Measurements from ENCODE around the gene SPATA12. TPM values are rescaled to one million over a fixed set of nuclear protein-coding genes. Genes with fewer than 3 reads are reported as not detected.

Gene SPATA12
- total RNA-seq, 4 donors from 2014 or later, result 0.21 to 2.9 TPM; not detected in 2

DNA sequence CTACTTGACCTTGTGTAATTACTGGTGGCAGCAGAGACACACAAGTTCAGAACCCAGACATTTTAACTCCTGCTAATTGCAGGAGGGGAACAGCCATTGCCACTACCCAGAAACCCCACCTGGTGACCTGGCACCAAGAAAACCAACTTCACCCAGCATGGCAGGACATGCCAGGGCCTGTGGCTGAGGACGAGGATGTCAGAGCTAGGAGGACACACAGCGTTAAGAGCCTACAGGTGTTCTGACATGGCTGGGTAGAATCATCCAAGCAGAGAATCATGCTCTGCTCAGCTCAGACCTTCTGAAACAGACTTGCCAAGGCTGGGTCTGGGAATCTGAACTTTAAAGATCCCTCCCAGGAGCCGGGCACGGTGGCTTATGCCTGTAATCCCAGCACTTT lies 11.7 kb upstream of the SPATA12 start:
- no peaks in the 10 kb centered on the region for H3K9me3 ChIP-seq
- intact Hi-C loops (cut with DNase I; ENCODE audit: low total_unique reads), result no loop called here
- no peak for DNase-seq
- TF ChIP-seq POLR2A (IDR thresholded peaks at IDR 0.05), result no peak
- TF ChIP-seq, protein P1, sequence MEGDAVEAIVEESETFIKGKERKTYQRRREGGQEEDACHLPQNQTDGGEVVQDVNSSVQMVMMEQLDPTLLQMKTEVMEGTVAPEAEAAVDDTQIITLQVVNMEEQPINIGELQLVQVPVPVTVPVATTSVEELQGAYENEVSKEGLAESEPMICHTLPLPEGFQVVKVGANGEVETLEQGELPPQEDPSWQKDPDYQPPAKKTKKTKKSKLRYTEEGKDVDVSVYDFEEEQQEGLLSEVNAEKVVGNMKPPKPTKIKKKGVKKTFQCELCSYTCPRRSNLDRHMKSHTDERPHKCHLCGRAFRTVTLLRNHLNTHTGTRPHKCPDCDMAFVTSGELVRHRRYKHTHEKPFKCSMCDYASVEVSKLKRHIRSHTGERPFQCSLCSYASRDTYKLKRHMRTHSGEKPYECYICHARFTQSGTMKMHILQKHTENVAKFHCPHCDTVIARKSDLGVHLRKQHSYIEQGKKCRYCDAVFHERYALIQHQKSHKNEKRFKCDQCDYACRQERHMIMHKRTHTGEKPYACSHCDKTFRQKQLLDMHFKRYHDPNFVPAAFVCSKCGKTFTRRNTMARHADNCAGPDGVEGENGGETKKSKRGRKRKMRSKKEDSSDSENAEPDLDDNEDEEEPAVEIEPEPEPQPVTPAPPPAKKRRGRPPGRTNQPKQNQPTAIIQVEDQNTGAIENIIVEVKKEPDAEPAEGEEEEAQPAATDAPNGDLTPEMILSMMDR (IDR thresholded peaks at IDR 0.05), result no peak
- H3K4me3 ChIP-seq, result no peak overlapping the region
- H3K4me1 ChIP-seq, result no peaks in the 10 kb centered on the region
- H3K27ac ChIP-seq, result no peak overlapping the region
- H3K27me3 ChIP-seq, result no peaks in the 10 kb centered on the region
- no peaks in the 10 kb centered on the region for H3K36me3 ChIP-seq

GRCh38 chr3:57052662-57053061 lies 7.8 kb upstream of the SPATA12 start:
- intact Hi-C loops (cut with DNase I; ENCODE audit: low total_unique reads), result no loop called here
- Histone ChIP-seq H3K27ac (no peak overlapping the region), H3K4me1 (no peaks in the 10 kb centered on the region), H3K36me3 (no peaks in the 10 kb centered on the region), H3K4me3 (no peak overlapping the region), H3K9me3 (no peaks in the 10 kb centered on the region), H3K27me3 (no peaks in the 10 kb centered on the region)
- no peak for TF ChIP-seq POLR2A (IDR thresholded peaks at IDR 0.05)
- TF ChIP-seq, protein P1 (IDR thresholded peaks at IDR 0.05), result no peak
- DNase-seq, result no peak

GRCh38 chr3:57053122-57053521 lies 7.3 kb upstream of the SPATA12 start:
- no peaks in the 10 kb centered on the region for H3K27me3 ChIP-seq
- intact Hi-C loops (cut with DNase I; ENCODE audit: low total_unique reads), result no loop called here
- no peak overlapping the region for H3K27ac ChIP-seq
- no peak overlapping the region for H3K4me3 ChIP-seq
- no peaks in the 10 kb centered on the region for H3K9me3 ChIP-seq
- no peaks in the 10 kb centered on the region for H3K4me1 ChIP-seq
- H3K36me3 ChIP-seq, result no peaks in the 10 kb centered on the region
- no peak for DNase-seq
- no peak for TF ChIP-seq POLR2A (IDR thresholded peaks at IDR 0.05)
- TF ChIP-seq, protein P1 (IDR thresholded peaks at IDR 0.05), result no peak

- TF ChIP-seq, protein P1 (IDR thresholded peaks at IDR 0.05), result no peak
- no peak for TF ChIP-seq POLR2A (IDR thresholded peaks at IDR 0.05)
- Histone ChIP-seq H3K27me3 (no peaks in the 10 kb centered on the region), H3K27ac (no peak overlapping the region), H3K4me3 (no peak overlapping the region), H3K36me3 (no peaks in the 10 kb centered on the region), H3K4me1 (peaks cover 0 to 1% of the 10 kb centered on the region in 2 donors), H3K9me3 (no peaks in the 10 kb centered on the region)
- intact Hi-C loops (cut with DNase I; ENCODE audit: low total_unique reads), result no loop called here
- DNase-seq, result no peak
These were observed 3.1 kb upstream of the SPATA12 start for GRCh38 chr3:57057351-57057750.

DNA sequence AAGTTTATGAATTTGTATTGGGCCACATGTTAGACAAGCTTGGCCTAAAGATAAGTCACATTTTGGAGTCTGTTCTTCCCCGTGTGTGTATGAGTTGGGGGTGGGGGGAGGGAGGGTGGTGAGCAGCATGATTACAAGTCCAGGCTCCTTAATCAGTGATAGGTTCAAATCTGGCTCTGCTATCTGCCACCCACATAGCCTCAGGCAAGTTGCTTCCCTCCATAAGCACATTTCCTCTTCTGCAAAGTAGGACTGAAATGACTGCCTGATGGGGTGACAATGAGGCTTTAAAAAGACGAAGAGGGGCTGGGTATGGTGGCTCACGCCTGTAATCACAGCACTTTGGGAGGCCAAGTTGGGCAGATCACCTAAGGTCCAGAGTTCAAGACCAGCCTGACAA lies 1.1 kb upstream of the SPATA12 start:
- peaks cover 0 to 5% of the 10 kb centered on the region in 2 donors for H3K4me1 ChIP-seq
- TF ChIP-seq, protein P1 (IDR thresholded peaks at IDR 0.05), result no peak
- no peak for TF ChIP-seq POLR2A (IDR thresholded peaks at IDR 0.05)
- DNase-seq, result no peak
- no peak overlapping the region for H3K4me3 ChIP-seq
- H3K27ac ChIP-seq, result no peak overlapping the region
- no peaks in the 10 kb centered on the region for H3K9me3 ChIP-seq
- H3K27me3 ChIP-seq, result no peaks in the 10 kb centered on the region
- intact Hi-C loops (cut with DNase I; ENCODE audit: low total_unique reads), result no loop called here
- no peaks in the 10 kb centered on the region for H3K36me3 ChIP-seq
